Spleen (tissue), 11 donors: ENCODE results near the gene PNLDC1. TPM values are rescaled to one million over a fixed set of nuclear protein-coding genes. Genes with fewer than 3 reads are reported as not detected.

Experiments
- DNase-seq: peaks from one replicate; pipeline ENCODE4 v3.0.0-alpha.2; 2020
- H3K27ac ChIP-seq, 8 donors: fragments of 200-600 bp; sonication (generic) in 7 of 8; 1 replicate in 4 of 8; 2 replicates in 4 of 8; pipeline versions ENCODE4 v1.5.0 to v1.8.0; 2016 to 2021; ENCODE audit warnings: inconsistent platforms in 4 of 8, mild to moderate bottlenecking in 4 of 8, moderate library complexity in 1 of 8
- H3K27me3 ChIP-seq, 7 donors: fragments of 200-600 bp; sonication (generic) in 6 of 7; replicated peaks in 1 of 7; 1 replicate in 4 of 7; 2 replicates in 3 of 7; pipeline versions ENCODE4 v1.5.0 to v1.8.0; 2016 to 2021; ENCODE audit warnings: inconsistent platforms in 3 of 7, mild to moderate bottlenecking in 1 of 7
- H3K36me3 ChIP-seq, 6 donors: fragments of 200-600 bp; sonication (generic) in 5 of 6; 1 replicate in 4 of 6; 2 replicates in 2 of 6; pipeline versions ENCODE4 v1.5.0 to v1.8.0; 2016 to 2021; ENCODE audit warnings: inconsistent platforms in 2 of 6
- H3K4me1 ChIP-seq, 6 donors: fragments of 200-600 bp; sonication (generic) in 5 of 6; 1 replicate in 3 of 6; 2 replicates in 3 of 6; pipeline versions ENCODE4 v1.5.0 to v1.8.0; 2016 to 2021; ENCODE audit warnings: inconsistent platforms in 3 of 6
- H3K4me3 ChIP-seq, 8 donors: fragments of 200-600 bp; sonication (generic) in 7 of 8; 1 replicate in 4 of 8; 2 replicates in 4 of 8; pipeline versions ENCODE4 v1.5.0 to v1.8.0; 2016 to 2021; ENCODE audit warnings: inconsistent platforms in 4 of 8, mild to moderate bottlenecking in 4 of 8, moderate library complexity in 2 of 8
- H3K9me3 ChIP-seq, 8 donors: fragments of 200-600 bp; sonication (generic) in 7 of 8; 1 replicate in 4 of 8; 2 replicates in 4 of 8; pipeline versions ENCODE4 v1.5.0 to v1.8.0; 2016 to 2021; ENCODE audit warnings: inconsistent platforms in 4 of 8
- CTCF ChIP-seq, 11 experiments: fragments of 200-600 bp in 7 of 11; fragments of 450-650 bp in 4 of 11; sonication (generic) in 4 of 11; IDR thresholded peaks in 8 of 11; conservative IDR thresholded peaks in 3 of 11; 1 replicate in 7 of 11; 2 replicates in 4 of 11; pipeline versions ENCODE4 v1.4.0 to v1.8.0; 2016 to 2021; ENCODE audit warnings: antibody characterized with exemption in 11 of 11, inconsistent platforms in 4 of 11, mild to moderate bottlenecking in 1 of 11
- POLR2A ChIP-seq, 3 donors: fragments of 450-650 bp; IDR thresholded peaks; one replicate each; pipeline ENCODE4 v1.5.1; 2017; ENCODE audit warnings: antibody characterized with exemption in 3 of 3, mild to moderate bottlenecking in 1 of 3
- POLR2AphosphoS5 ChIP-seq, 3 donors: sonication (generic); formaldehyde crosslinking; IDR thresholded peaks; one replicate each; pipeline ENCODE4 v1.5.1; 2017; ENCODE audit warnings: antibody characterized with exemption in 3 of 3
- WGBS, 5 donors: extraction: QIAGEN DNeasy Blood & Tissue Kit in 3 of 5; methylation state at CpG; one replicate each; pipeline versions ENCODE4 v1.1.5 to v1.1.7; 2013 to 2018; 5-methylcytosine and 5-hydroxymethylcytosine counted together
- intact Hi-C: fragments of 100-400 bp; cut with DNase I; formaldehyde crosslinking; loops from one replicate; pipeline ENCODE4 v1.15.0; 2023; ENCODE audit warnings: low total_unique reads
- polyA plus RNA-seq, 3 donors: library from polyadenylated mRNA; stranded (reverse); fragments of 200-250 nt; gene quantifications; one replicate each; pipeline ENCODE4 v1.2.1, GENCODE V29; 2013
- total RNA-seq, 7 donors: library from RNA; depleted of rRNA in 3 of 7; stranded (reverse); fragments of >200 nt in 3 of 7; fragmentation: NEBNext Ultra II Directional in 4 of 7; extraction: Animal tissue kit (Norgen Biotek cat#: 25700) in 4 of 7; gene quantifications; one replicate each; pipeline versions ENCODE4 v1.1.0 to v1.2.1, GENCODE V29; 2016 to 2021
- donor health status: healthy with polysubstance abuse.
- donor health status: DM: no; HTN: no; CAD: no; lungs with moderate emphysema.
- donor health status: DM: no; HTN: no; CAD: no.
- donor health status: Bipolar disorder and iron deficiency.
- donor health status: healthy.
- donor health status: DM: no; HTN: no; CAD: no.
- donor health status: DM: yes; HTN: yes; CAD: no.

Gene PNLDC1
- total and polyA plus RNA-seq, 10 donors = 0.11 to 1.2 (median 0.32) TPM; not detected in 6

- H3K4me1 ChIP-seq = peaks cover 0 to 12% (median 7%) of the 10 kb centered on the region in 6 donors
- no peak overlapping the region for H3K4me3 ChIP-seq
- TF ChIP-seq POLR2AphosphoS5 (IDR thresholded peaks at IDR 0.05) (no peak), POLR2A (IDR thresholded peaks at IDR 0.05) (no peak), CTCF (IDR thresholded peaks at IDR 0.05 in 8 of 11, conservative IDR thresholded peaks at IDR 0.05 in 3 of 11) (no peak)
- no peak overlapping the region for H3K27ac ChIP-seq
- intact Hi-C loops = no loop called here
- no peaks in the 10 kb centered on the region for H3K9me3 ChIP-seq
- 73 to 82% (median 77%) methylated on average over 10 to 11 of the region's 11 CpGs for WGBS, 5 donors
- H3K27me3 ChIP-seq = no peaks in the 10 kb centered on the region
- DNase-seq = no peak
- no peaks in the 10 kb centered on the region for H3K36me3 ChIP-seq
These were observed 30.7 kb downstream of the PNLDC1 start for GRCh38 chr6:159830501-159831372.

DNA sequence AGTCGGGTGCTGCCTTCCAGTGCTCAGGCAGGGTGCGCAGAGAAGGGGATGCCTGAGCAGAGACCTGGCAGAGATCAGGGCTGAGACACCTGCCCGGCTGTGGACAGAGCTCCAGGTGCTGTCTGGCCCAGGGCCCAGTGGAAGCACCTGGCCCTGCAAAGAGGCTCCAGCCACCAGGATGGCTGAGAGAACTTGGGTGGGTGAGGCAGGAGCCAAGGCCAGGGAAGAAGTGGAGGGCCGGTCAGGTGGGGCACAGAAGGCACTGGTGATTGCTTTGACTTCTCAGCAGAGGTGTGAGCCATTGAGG, 31.2 kb downstream of the PNLDC1 start:
- DNase-seq = no peak
- intact Hi-C loops = no loop called here
- Histone ChIP-seq H3K36me3 (no peaks in the 10 kb centered on the region), H3K4me1 (peaks cover 0 to 12% (median 7%) of the 10 kb centered on the region in 6 donors), H3K27ac (no peak overlapping the region), H3K9me3 (no peaks in the 10 kb centered on the region), H3K27me3 (peaks cover 0 to 3% (median 0%) of the 10 kb centered on the region in 7 donors), H3K4me3 (no peak overlapping the region)
- WGBS, 5 donors = 83 to 94% (median 87%) methylated on average over 4 of the region's 4 CpGs
- TF ChIP-seq CTCF (IDR thresholded peaks at IDR 0.05 in 8 of 11, conservative IDR thresholded peaks at IDR 0.05 in 3 of 11) (no peak), POLR2AphosphoS5 (IDR thresholded peaks at IDR 0.05) (no peak), POLR2A (IDR thresholded peaks at IDR 0.05) (no peak)

DNA sequence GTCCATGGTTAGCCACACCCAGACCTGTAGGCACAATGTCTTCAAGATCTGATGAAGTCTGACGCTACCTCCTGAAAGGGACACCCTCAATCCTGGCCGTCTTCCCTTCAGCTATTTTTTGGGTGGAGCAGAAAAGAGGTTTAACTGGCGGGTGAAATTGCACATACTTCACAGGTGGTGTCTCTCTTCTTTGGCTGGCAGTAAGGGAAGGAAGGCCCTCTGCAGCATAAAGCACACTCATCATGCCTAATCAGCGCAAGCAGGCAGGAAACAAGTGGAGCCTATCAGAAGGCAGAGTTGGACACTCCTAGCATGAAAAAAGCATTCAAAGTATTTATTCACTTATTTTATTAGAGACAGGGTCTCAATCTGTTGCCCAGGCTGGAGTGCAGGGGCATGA, 32.9 kb downstream of the PNLDC1 start:
- no peak overlapping the region for H3K27ac ChIP-seq
- H3K4me3 ChIP-seq = no peak overlapping the region
- TF ChIP-seq POLR2AphosphoS5 (IDR thresholded peaks at IDR 0.05) = no peak
- TF ChIP-seq POLR2A (IDR thresholded peaks at IDR 0.05) = no peak
- TF ChIP-seq CTCF (IDR thresholded peaks at IDR 0.05 in 8 of 11, conservative IDR thresholded peaks at IDR 0.05 in 3 of 11) = no peak
- intact Hi-C loops = no loop called here
- peaks cover 0 to 14% (median 0%) of the 10 kb centered on the region in 7 donors for H3K27me3 ChIP-seq
- no peak for DNase-seq
- WGBS, 5 donors = 51 to 75% (median 53%) methylated on average over 4 of the region's 4 CpGs
- H3K4me1 ChIP-seq = peaks cover 0 to 12% (median 7%) of the 10 kb centered on the region in 6 donors
- H3K36me3 ChIP-seq = no peaks in the 10 kb centered on the region
- no peaks in the 10 kb centered on the region for H3K9me3 ChIP-seq

- WGBS, 5 donors = 89 to 96% (median 92%) methylated on average over 2 of the region's 2 CpGs
- H3K27ac ChIP-seq = no peak overlapping the region
These were observed 33.5 kb downstream of the PNLDC1 start for GRCh38 chr6:159833556-159833955.

More at GRCh38 chr6:159833556-159833955, 33.5 kb downstream of the PNLDC1 start:
- H3K9me3 ChIP-seq = no peaks in the 10 kb centered on the region
- intact Hi-C loops = no loop called here
- DNase-seq = no peak
- TF ChIP-seq POLR2AphosphoS5 (IDR thresholded peaks at IDR 0.05) (no peak), CTCF (IDR thresholded peaks at IDR 0.05 in 8 of 11, conservative IDR thresholded peaks at IDR 0.05 in 3 of 11) (no peak), POLR2A (IDR thresholded peaks at IDR 0.05) (no peak)
- no peaks in the 10 kb centered on the region for H3K36me3 ChIP-seq
- H3K4me3 ChIP-seq = no peak overlapping the region
- peaks cover 0 to 12% (median 7%) of the 10 kb centered on the region in 6 donors for H3K4me1 ChIP-seq
- peaks cover 0 to 14% (median 0%) of the 10 kb centered on the region in 7 donors for H3K27me3 ChIP-seq
